HG03108 (cell line): ENCODE data around the gene KRT15.
A peak's percentile ranks its signal among the peaks of the same experiment; 100 is the strongest.

Experiments used
- ATAC-seq: cut with Tn5 transposase; IDR thresholded peaks from one replicate; pipeline ENCODE4 v1.9.1; 2021; ENCODE audit warnings: moderate library complexity; ENCODE audit not compliant: unreplicated experiment

The KRT15 gene

GRCh38 chr17:41505809-41506767, 12.6 kb downstream of the KRT15 start:
- ATAC-seq: no peak

- ATAC-seq: no peak
Observed at GRCh38 chr17:41505007-41505808, 13.5 kb downstream of the KRT15 start, which contains the start of gene KRT13. KRT13 (minus strand) TSS chr17:41505612; CDS start chr17:41505550, 62 bp downstream.

GRCh38 chr17:41504246-41504977, 14.3 kb downstream of the KRT15 start:
- no peak for ATAC-seq

GRCh38 chr17:41503202-41503601, 15.5 kb downstream of the KRT15 start:
- no peak for ATAC-seq

GRCh38 chr17:41500131-41500911, 18.4 kb downstream of the KRT15 start:
- ATAC-seq: no peak

DNA sequence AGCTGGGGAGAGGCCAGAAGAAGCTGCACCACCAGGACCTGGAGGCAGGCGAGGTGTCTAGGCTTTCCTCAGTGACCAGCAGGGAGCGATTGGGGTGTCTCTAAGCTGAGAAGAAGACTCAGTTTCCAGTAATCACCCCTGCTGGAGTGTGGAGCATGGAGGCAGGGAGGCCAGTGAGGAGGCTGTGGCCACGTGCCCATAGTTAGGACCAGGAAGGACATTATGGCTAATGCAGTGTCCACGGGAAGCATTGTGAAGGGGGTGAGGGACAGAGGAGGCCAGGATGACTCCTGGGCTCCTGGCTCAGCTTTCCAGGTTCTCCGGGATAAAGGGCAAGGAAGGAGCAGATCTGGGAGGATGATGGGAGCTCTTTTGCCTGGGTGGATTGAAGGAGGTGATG, 19.0 kb downstream of the KRT15 start:
- no peak for ATAC-seq

DNA sequence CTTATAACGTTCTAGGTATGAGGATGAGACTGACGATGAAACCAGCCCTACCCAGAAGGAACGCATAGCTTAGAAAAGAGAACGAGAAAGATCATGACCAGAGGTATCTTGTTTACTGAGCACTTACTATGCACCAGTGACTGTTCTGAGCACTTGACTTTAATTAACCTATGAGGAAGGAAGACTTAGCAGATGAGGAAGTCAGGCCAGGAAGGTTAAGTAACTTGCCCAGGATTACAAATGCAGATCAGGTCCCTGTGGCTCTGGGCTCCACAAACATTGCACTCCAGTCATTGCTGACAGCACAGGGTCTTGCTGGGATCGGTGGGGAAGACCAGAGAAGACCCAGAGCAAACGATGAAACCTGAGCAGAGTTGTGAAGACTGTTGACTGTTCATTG, 20.4 kb downstream of the KRT15 start:
- no peak for ATAC-seq

- ATAC-seq: peak; percentile 84
Observed at GRCh38 chr17:41496803-41497484, 21.7 kb downstream of the KRT15 start.

DNA sequence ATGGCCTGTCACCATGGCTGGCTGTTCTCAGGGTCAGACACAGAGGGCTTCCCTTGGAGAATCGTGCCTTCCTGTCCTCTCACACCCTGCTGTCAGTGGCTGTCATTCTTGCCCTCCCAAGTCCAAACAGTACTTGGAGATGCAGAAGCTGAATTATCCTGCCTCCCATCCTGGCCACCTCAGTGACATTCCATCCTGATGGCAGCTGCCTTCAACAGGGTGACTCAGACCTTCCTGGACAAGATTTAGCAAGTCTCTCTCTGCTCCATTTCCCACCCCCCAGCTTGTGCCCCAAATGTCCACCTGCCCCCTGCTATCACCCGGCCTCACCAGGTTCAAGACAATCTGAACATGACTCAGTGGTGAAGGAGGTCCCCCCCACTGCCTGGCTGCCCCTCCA, 24.2 kb downstream of the KRT15 start:
- no peak for ATAC-seq

DNA sequence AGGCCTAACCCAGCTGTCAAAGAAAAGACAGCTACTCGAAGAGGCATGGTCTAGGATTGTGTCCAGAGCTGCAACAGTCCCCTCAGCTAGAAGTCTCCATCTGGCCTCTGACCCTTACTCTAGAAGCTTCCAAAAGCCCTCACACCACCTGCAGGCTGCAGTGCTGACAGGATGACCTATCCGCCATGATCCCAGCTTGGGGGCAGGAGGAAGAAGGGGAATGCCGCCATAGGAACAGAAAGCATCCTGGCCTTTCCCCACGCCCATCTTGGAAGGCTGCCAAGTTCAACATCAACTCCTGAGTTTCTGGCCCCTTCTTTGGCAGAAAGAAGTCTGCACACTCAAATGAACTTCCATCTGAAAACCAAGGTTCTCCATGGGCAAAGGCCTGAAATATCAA, 25.9 kb downstream of the KRT15 start:
- ATAC-seq: no peak

GRCh38 chr17:41492351-41492750, 26.3 kb downstream of the KRT15 start:
- no peak for ATAC-seq

DNA sequence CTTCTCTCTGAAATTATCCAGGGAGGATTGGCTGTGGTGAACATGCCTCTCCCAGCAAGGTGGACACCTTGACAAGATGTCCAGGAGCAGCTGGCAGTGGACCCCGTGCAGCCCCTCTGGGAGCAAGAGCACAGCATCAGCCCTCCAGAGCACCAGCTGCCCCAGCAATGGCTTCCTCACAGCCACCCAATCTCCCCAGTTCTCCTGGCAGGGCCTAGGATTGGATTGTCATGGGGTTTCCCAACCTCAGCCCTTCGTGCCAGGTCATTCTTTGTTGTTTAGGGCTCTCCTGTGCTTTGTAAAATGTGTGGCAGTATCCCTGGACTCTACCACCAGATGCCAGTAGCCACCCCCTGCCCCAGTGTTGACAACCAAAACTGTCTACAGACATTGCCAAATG, 27.2 kb downstream of the KRT15 start:
- no peak for ATAC-seq

GRCh38 chr17:41490000-41490990, 28.4 kb downstream of the KRT15 start:
- no peak for ATAC-seq

DNA sequence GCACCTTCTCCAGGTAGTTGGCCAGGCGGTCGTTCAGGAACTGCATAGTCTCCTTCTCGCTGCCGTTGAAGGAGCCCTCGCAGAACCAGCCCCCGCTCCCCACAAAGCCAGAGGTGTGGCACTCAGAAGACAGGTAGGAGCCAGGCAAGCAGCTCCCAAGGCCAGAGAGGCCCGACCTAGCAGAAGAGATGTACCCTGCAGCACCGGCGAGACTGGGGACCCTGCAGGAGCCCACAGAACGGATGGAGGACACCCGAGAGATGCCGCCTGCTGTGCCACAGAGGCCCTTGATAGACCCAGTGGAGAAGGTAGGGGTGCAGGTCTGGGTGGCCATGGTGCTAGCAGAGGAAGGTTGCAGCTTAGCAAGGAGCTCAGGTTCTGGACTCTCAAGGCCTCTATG, 29.2 kb downstream of the KRT15 start, which contains the start of gene KRT36:
Gene KRT36 (minus strand): TSS at position 380 of the 400 bp plus-strand sequence. CDS start 46 bp downstream, at position 334.
- ATAC-seq: no peak

GRCh38 chr17:41486809-41487530, 31.7 kb downstream of the KRT15 start:
- no peak for ATAC-seq

DNA sequence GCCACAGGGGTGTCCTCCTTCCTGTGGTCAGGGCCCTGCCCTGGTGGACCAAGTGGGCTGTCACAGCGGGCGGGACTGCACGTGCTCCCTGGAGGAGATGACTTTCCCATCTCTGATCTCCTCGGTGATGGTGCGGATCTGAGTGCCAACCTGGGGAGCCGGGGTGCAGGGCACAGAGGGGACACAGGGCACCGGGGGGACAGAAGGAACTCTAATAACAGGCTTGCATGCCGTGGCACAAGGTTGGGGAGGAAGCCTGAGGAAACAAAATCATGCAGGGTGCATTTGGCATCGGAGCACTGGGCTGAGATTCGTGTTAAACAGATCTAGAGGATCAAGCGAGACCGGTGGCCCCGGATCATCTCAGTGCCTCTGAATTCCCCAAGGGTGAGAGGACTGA, 32.4 kb downstream of the KRT15 start:
- ATAC-seq: no peak
